Measurements from ENCODE around the gene USP22. TPM values are rescaled to one million over a fixed set of nuclear protein-coding genes. Genes with fewer than 3 reads are reported as not detected.

The USP22 gene
- total and polyA plus RNA-seq, 2 of the 4 experiments (the other 2 are of a cell fraction), result 161 to 319 TPM

GRCh38 chr17:20965492-20965891 lies 77.3 kb downstream of the USP22 start:
- TF ChIP-seq MXI1 (IDR thresholded peaks at IDR 0.05; ENCODE audit: borderline replicate concordance, low read depth, low read length), result no peak
- TF ChIP-seq MAFK (IDR thresholded peaks at IDR 0.05; ENCODE audit: low read depth, low read length), result no peak
- TF ChIP-seq CEBPB (IDR thresholded peaks at IDR 0.05; ENCODE audit: low read depth, low read length), result no peak
- TF ChIP-seq SMC3 (IDR thresholded peaks at IDR 0.05; ENCODE audit: low read depth, low read length), result no peak
- no peak overlapping the region for H3K27ac ChIP-seq (ENCODE audit: insufficient read depth, low read length)
- no peak overlapping the region for H4K5ac ChIP-seq (ENCODE audit: low read depth, low read length)
- H3K4me3 ChIP-seq (ENCODE audit: insufficient read depth, low read depth, low read length), result no peak overlapping the region
- no peak overlapping the region for H2AFZ ChIP-seq (replicated peaks; ENCODE audit: low read length, poor library complexity)
- POLR2A ChIA-PET (ENCODE audit: unreplicated experiment), result no interaction called here
- H2AK9ac ChIP-seq (replicated peaks; ENCODE audit: low read depth, low read length, poor library complexity), result no peak overlapping the region
- H3K4me1 ChIP-seq (ENCODE audit: control insufficient read depth, insufficient read depth, low read length), result no peaks in the 10 kb centered on the region
- H3K36me3 ChIP-seq (ENCODE audit: control insufficient read depth, insufficient read depth, low read length), result no peaks in the 10 kb centered on the region
- no peaks in the 10 kb centered on the region for H4K20me1 ChIP-seq (ENCODE audit: insufficient read depth, low read length)
- CTCF ChIA-PET, result no interaction called here
- no peak overlapping the region for H2BK20ac ChIP-seq (ENCODE audit: low read depth, low read length)
- no peak overlapping the region for H3K56ac ChIP-seq (ENCODE audit: extremely low read depth, insufficient read depth, low read length)
- no CpG with 5 or more reads among the region's 1 CpG for WGBS, 2 experiments (ENCODE audit: extremely low coverage in 2 of 2, insufficient read length in 1 of 2)
- H3K18ac ChIP-seq (ENCODE audit: low read depth, low read length), result no peak overlapping the region
- H3K4me2 ChIP-seq (ENCODE audit: low read depth, low read length), result no peak overlapping the region
- DNase-seq, result no peak
- in situ Hi-C loops (cut with MboI; ENCODE audit: low sequenced_read_pairs), result no loop called here
- no peaks in the 10 kb centered on the region for H3K9me3 ChIP-seq (ENCODE audit: control insufficient read depth, insufficient read depth, low read length)
- H3K79me1 ChIP-seq (ENCODE audit: low read depth in 1 of 2, low read length in 2 of 2), result no peaks in the 10 kb centered on the region
- H3K9me1 ChIP-seq (ENCODE audit: insufficient read depth, low read length), result no peaks in the 10 kb centered on the region
- no peak overlapping the region for H3K9ac ChIP-seq (ENCODE audit: low read depth, low read length)
- intact Hi-C loops (cut with micrococcal nuclease), result no loop called here
- H2BK5ac ChIP-seq (ENCODE audit: low read depth, low read length, poor library complexity, severe bottlenecking), result no peak overlapping the region
- H2AK5ac ChIP-seq (ENCODE audit: low read depth, low read length), result no peak overlapping the region
- H3K23ac ChIP-seq (ENCODE audit: low read depth, low read length), result no peak overlapping the region
- ATAC-seq (ENCODE audit: low read depth), result no peak
- no peak overlapping the region for H4K8ac ChIP-seq (ENCODE audit: low read depth in 2 of 2, low read length in 2 of 2)
- no peak overlapping the region for H2BK15ac ChIP-seq (ENCODE audit: low read depth, low read length)
- H4K91ac ChIP-seq (ENCODE audit: insufficient read depth, low read depth, low read length), result no peak overlapping the region
- no peak overlapping the region for H3K4ac ChIP-seq (ENCODE audit: low read depth, low read length)
- no peak overlapping the region for H2BK120ac ChIP-seq (ENCODE audit: low read depth, low read length)
- dilution Hi-C loops (cut with HindIII; ENCODE audit: low sequenced_read_pairs, unreplicated experiment), result no loop called here
- no TSS peak for BruUV-seq (replicated peaks)
- H3K27me3 ChIP-seq (ENCODE audit: control insufficient read depth, insufficient read depth, low read length), result peaks cover 40% of the 10 kb centered on the region
- H3K14ac ChIP-seq (replicated peaks; ENCODE audit: low read depth, low read length), result no peak overlapping the region
